HEK293T (cell line): ENCODE results near the gene C1QTNF3.

Experiments
- ARNT ChIP-seq: fragments of 450-650 bp; IDR thresholded peaks from 2 replicates; pipeline ENCODE4 v1.6.1; 2017; ENCODE audit warnings: mild to moderate bottlenecking
- BHLHE40 ChIP-seq: fragments of 450-650 bp; IDR thresholded peaks from 2 replicates; pipeline ENCODE4 v1.6.1; 2016; ENCODE audit warnings: mild to moderate bottlenecking, moderate library complexity, borderline replicate concordance
- ELF4 ChIP-seq: fragments of 450-650 bp; IDR thresholded peaks from 2 replicates; pipeline ENCODE4 v1.6.1; 2017; ENCODE audit warnings: antibody characterized with exemption
- FOXA1 ChIP-seq: fragments of 450-650 bp; IDR thresholded peaks from 2 replicates; pipeline ENCODE4 v1.6.1; 2016; ENCODE audit warnings: mild to moderate bottlenecking
- FOXK2 ChIP-seq: fragments of 450-650 bp; IDR thresholded peaks from 2 replicates; pipeline ENCODE4 v1.6.1; 2016; ENCODE audit warnings: mild to moderate bottlenecking
- FOXM1 ChIP-seq: fragments of 450-650 bp; IDR thresholded peaks from 2 replicates; pipeline ENCODE4 v1.6.1; 2017; ENCODE audit warnings: mild to moderate bottlenecking, borderline replicate concordance
- HDGF ChIP-seq: fragments of 450-650 bp; IDR thresholded peaks from 2 replicates; pipeline ENCODE4 v1.6.1; 2017; ENCODE audit warnings: antibody characterized with exemption, borderline replicate concordance
- L3MBTL2 ChIP-seq: fragments of 450-650 bp; conservative IDR thresholded peaks from 2 replicates; pipeline ENCODE4 v1.6.1; 2016; ENCODE audit warnings: mild to moderate bottlenecking
- LEF1 ChIP-seq: fragments of 450-650 bp; IDR thresholded peaks from 2 replicates; pipeline ENCODE4 v1.6.1; 2017; ENCODE audit warnings: mild to moderate bottlenecking, borderline replicate concordance
- NFRKB ChIP-seq: fragments of 450-650 bp; IDR thresholded peaks from 2 replicates; pipeline ENCODE4 v1.6.1; 2016; ENCODE audit warnings: mild to moderate bottlenecking, moderate library complexity
- SP1 ChIP-seq: fragments of 450-650 bp; IDR thresholded peaks from 2 replicates; pipeline ENCODE4 v1.6.1; 2017
- SUZ12 ChIP-seq: fragments of 450-650 bp; IDR thresholded peaks from 2 replicates; pipeline ENCODE4 v1.6.1; 2016; ENCODE audit warnings: mild to moderate bottlenecking
- TARDBP ChIP-seq: fragments of 450-650 bp; IDR thresholded peaks from 2 replicates; pipeline ENCODE4 v1.6.1; 2016
- ZNF384 ChIP-seq: fragments of 450-650 bp; IDR thresholded peaks from 2 replicates; pipeline ENCODE4 v1.6.1; 2016

GRCh38 chr5:34001241-34001841, 41.7 kb downstream of the C1QTNF3 start:
- TF ChIP-seq FOXA1 (no peak), SP1 (no peak), HDGF (no peak), FOXM1 (0 out of 2 replicates have a peak, but pooled peaks have one; percentile 19), ARNT (no peak), BHLHE40 (no peak), LEF1 (no peak), ZNF384 (no peak), TARDBP (no peak), L3MBTL2 (no peak), SUZ12 (no peak), ELF4 (no peak), FOXK2 (no peak), NFRKB (no peak)
